Cerebellar cortex (tissue), 1 donor: ENCODE data around the gene MICAL2.
"Not testable (repeated sequence)": the region's sequence is repeated elsewhere in the genome, so short reads cannot be mapped to it uniquely, and the experiment has no call there.

Experiments used
- DNase-seq: peaks from one replicate; pipeline ENCODE4 v3.0.0-alpha.2; 2015; ENCODE audit warnings: low spot score

MICAL2 gene

GRCh38 chr11:12134236-12134585, 23.8 kb downstream of the MICAL2 start:
- DNase-seq: no peak

- DNase-seq: no peak
Observed at GRCh38 chr11:12135185-12135584, 24.8 kb downstream of the MICAL2 start.

DNA sequence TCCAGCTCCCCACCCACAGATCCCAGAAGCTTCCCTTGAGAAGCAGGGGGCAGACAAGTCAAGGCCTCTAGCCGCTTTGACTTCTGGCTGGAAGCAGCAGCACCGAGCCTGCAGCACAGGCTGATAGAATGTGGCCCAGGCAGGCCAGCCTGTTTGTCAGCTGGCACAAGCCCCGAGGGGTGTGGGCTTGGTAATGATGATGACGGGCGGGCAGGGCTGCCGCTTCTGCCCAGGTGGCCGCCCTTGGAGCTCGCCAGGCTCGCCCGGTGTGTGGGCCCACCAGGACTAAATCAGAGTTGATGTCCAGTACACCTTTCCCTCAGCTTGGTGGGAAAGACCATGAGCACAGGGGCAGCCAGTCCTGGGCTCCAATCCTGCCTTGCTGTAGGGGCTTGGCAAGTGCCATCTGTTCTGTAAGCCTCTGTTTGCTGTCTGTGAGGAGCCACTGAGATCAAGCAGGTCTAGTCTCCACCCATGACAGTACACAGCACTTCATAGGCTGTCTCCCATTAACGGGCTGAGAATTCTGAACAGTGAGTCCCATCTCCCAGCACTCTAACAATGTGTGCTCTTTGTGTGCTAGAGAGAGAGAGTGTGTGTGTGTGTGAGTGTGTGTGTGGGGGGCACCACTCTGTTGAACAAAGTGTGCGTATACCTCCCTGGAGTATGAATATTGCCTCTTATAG, 26.8 kb downstream of the MICAL2 start:
- peak; percentile 72 for DNase-seq

- DNase-seq: no peak
Observed at GRCh38 chr11:12137938-12138731, 27.7 kb downstream of the MICAL2 start.

- no peak for DNase-seq
Observed at GRCh38 chr11:12139144-12139881, 28.9 kb downstream of the MICAL2 start.

GRCh38 chr11:12140186-12140793, 29.9 kb downstream of the MICAL2 start:
- DNase-seq: no peak

GRCh38 chr11:12141283-12141682, 30.9 kb downstream of the MICAL2 start:
- DNase-seq: no peak

DNA sequence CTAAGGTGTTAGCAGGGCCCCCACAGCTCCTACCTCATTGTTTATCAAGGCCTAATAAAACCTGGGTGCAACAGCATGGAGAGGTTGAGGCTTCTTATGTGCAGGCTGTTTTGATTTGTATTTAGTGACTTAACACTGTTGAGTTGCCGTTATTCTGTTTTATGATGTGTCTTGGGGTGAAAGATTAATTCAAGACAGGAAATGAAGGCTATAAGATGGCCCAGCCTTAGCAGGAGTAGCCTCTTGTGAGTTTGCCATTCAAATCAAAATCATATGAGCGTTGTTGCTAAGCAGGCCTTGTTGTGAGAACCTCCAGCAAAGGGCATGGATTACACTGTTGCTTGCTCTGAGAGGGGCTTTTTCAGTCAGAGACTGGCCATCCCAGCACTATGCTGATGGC, 31.8 kb downstream of the MICAL2 start:
- DNase-seq: no peak

- no peak for DNase-seq
Observed at GRCh38 chr11:12142909-12143308, 32.5 kb downstream of the MICAL2 start.

DNA sequence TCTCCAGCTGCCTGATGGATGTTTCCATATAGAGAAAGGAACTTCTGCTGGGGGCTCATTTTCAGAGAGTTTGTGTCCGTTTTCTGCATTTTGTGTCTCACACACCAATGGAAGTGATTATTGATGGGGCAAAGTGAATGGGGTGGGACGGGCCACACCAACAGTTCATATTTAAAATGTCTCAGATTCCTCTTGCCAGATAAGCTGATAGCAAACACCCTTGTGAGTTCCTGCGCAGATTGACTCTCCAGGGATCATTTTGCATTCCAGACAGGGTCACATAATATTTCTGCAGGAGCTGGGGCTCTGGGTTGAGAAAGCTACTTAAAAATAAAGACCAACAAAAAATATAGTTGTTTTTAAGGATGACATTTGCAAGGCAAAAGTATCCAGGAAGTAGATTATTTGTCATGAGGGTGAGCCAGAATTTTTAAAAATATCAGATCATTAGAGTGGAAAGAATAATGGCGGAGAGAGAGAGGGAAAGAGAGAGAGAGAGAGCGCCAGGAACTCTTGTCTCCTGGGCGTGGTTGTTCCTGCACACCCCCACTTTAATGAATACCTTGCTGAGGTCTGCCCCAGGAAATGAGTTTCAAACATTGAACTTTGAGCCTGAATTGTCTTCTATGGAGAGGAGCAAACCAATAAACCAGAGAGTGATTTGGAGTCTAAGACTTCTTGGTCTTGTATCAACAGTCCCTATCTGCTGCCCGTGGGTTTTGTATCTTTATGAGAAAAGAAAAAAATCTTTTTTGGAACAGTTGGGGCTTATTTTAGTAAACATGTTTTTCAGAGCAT, 33.3 kb downstream of the MICAL2 start:
- DNase-seq: no peak

DNA sequence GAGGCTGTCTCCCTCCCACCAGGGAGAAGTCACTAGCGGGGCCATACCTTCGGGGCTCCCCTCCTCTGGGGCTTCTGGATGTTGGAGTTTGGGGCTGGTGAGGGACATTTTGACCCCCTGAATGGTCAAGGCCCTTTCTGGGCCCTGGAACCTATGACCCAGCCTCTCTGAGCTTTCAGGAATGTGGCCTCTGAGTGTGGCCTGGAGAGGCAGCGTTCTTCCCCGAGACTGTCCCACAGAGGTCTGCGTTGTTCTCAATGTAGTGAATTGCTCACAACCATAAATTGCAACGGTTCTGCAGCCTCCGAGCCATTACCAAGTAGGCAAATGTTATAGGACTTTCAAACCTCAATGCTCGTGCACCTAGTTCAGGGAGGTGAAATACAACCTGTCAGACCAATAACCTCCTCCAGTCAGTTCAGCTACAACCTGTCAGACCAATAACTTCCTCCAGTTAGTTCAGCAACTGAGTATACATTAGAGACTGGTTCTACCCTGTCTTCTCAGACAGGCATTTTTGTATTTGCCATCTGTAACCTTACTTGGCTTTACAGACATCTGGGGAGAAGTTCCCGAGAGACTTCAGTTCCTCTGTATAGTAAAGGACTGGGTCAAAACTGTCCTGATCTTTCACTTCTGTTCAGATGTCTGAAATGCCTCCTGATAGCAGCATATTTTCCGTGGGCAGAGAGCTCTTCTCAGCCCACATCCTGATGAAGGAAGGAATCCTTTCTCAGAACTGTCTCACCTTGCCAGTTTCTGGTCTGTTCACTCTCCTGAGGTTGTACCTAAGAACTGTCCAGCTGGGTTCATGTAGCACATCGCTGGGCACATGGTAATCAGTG, 34.2 kb downstream of the MICAL2 start:
- no peak for DNase-seq

GRCh38 chr11:12146678-12147077, 36.3 kb downstream of the MICAL2 start:
- DNase-seq: not testable (repeated sequence)

DNA sequence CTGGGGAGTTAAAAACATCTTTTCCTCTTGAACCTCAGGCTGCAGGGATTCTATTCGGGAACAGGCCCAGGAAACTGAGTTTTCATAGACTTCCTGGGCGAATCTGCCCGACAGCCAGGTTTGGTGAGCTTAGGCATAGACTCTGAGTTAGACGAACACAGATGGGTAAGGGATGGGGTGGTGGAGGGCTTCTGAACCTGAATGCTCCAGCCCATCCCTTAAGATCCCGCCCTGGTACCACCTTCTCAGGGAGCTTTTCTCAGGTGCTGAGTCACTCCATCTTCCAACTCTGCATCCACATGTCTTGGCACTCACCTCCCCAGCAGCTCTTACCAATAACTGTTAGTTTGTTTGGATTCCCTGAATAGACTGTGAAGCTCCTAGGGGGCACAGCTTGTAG, 37.4 kb downstream of the MICAL2 start:
- DNase-seq: no peak

DNA sequence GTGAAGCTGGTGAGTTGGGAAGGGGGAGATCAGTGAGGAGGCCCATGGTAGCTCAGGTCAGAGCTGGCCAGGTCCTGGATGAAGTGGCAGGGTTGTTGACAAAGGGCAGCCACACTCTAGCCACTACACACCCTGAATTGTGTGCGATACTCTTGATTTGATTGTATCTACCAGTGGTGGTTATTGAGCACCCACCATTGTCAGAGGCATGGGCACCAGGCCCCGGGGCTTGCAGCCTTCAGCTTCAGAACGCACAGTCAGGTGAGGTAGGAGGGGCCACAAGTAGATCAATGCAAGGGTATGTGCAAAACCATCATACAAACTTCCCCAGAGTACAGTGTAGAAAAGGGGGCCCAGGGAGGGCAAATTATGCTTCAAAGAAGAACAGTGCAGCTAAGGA, 38.1 kb downstream of the MICAL2 start:
- DNase-seq: no peak

GRCh38 chr11:12148882-12149281, 38.5 kb downstream of the MICAL2 start:
- no peak for DNase-seq

GRCh38 chr11:12149672-12150225, 39.4 kb downstream of the MICAL2 start:
- peak; percentile 48 for DNase-seq

DNA sequence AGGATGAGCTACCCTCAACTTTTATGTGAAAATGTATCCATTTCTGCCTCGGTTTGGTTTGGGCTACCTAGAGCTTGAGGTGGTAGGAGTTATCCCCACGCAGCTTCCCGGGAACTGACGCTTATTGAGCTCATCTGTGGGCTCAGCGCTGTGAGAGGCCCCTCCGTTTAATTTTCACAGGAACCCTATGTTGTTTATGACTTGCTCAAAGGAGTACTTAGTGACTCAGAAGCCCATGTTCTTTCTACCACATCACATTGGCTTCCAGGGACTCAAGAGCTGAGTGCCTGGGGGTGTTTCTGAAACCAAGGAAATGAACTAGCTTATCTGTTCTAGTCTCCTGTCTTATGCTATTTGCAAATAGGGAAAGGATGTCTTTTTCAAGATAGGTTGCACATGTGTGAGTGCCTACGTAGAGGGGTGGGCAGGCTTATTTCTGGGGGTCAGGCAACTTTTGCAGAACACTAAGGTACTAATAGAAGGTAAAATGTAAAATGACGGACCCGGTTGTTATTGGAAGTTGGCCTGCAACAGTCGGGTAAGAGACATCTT, 40.5 kb downstream of the MICAL2 start:
- DNase-seq: no peak

DNA sequence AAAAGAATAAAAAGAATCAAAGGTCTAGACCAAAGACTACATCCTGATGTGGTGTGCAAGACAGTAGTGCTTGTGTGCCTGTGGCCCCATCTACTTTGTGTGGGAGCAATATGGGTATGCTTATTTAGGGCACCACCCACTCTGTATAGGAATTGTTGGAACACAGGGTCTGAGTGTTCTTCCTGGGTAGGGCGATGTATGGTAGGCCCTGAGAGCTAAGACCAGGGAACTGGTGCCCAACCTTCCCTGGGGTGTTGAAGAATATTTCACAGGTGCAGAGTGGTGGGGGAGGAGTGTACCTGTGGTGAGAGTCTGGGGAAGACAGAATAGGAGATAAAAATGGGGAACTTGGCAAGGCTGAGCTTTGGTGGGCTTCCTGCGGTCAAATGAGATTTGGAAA, 41.9 kb downstream of the MICAL2 start:
- no peak for DNase-seq

DNA sequence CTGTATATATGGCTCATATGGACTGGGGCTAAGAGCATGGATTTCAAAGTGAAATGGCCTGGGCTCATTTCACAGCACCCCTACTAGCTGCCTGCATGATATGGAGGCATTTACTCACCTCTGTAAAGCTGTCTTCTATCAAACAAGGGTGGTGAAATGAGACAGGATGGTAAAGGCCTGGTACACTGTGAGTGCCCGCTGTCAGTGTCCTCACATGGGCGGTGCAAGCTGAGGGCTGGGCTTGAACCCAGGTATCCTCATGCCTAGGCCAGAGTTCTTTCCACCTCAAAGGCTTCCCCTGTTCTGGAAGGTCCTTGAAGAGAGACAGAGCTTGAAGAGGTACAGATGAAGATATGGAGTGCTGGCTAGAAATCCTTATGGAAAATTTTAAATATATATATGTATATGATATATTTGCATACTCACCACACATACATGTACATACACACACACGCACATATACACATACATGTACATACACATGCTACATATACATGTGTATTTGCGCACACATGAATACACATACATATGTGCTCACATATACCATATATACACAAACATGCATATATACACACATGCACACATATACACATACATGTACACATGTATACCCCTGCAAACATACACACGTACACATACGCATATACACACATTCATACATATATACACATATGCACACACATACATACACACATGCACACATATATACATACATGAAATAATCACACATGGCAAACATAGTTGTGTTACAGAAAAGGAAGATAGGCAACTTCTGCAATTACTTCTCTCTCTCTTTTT, 44.7 kb downstream of the MICAL2 start:
- no peak for DNase-seq
